Aorta (tissue), 5 donors: Measurements from ENCODE around the gene CCSER1. TPM values are rescaled to one million over a fixed set of nuclear protein-coding genes. Genes with fewer than 3 reads are reported as not detected.
A peak's percentile ranks its signal among the peaks of the same experiment; 100 is the strongest.
"Not testable (repeated sequence)": the region's sequence is repeated elsewhere in the genome, so short reads cannot be mapped to it uniquely, and the experiment has no call there.

ENCODE experiments used
- ATAC-seq: fragments of 200-7000 bp; cut with Tn5 transposase; one replicate; pipeline ENCODE4 v1.9.1; 2022; ENCODE audit warnings: moderate library complexity; ENCODE audit not compliant: low FRiP score
- DNase-seq, 2 donors: peaks; one replicate each; pipeline ENCODE4 v3.0.0-alpha.2; 2020
- H3K27ac ChIP-seq, 2 donors: one replicate each; pipeline ENCODE4 v1.5.1; 2013; ENCODE audit warnings: low read length in 2 of 2, mild to moderate bottlenecking in 2 of 2, moderate library complexity in 2 of 2, control low read depth in 1 of 2, inconsistent platforms in 1 of 2, low read depth in 1 of 2
- H3K27me3 ChIP-seq, 2 donors: one replicate each; pipeline ENCODE4 v1.6.1; 2013; ENCODE audit warnings: control low read depth in 1 of 2, low read length in 1 of 2, mild to moderate bottlenecking in 1 of 2, moderate library complexity in 1 of 2; ENCODE audit not compliant: insufficient read depth in 2 of 2, control insufficient read depth in 1 of 2
- H3K36me3 ChIP-seq, 2 donors: one replicate each; pipeline ENCODE4 v1.6.1; 2013; ENCODE audit warnings: control low read depth in 1 of 2, low read length in 1 of 2, mild to moderate bottlenecking in 1 of 2; ENCODE audit not compliant: insufficient read depth in 2 of 2, control insufficient read depth in 1 of 2
- H3K4me1 ChIP-seq, 2 donors: one replicate each; pipeline ENCODE4 v1.6.1; 2013; ENCODE audit warnings: low read length in 2 of 2, control low read depth in 1 of 2, mild to moderate bottlenecking in 1 of 2, moderate library complexity in 1 of 2; ENCODE audit not compliant: insufficient read depth in 2 of 2, control insufficient read depth in 1 of 2
- H3K4me3 ChIP-seq, 2 donors: one replicate each; pipeline ENCODE4 v1.5.1; 2013; ENCODE audit warnings: low read length in 2 of 2, control low read depth in 1 of 2, mild to moderate bottlenecking in 1 of 2
- H3K9me3 ChIP-seq: one replicate; pipeline ENCODE4 v1.6.1; 2013; ENCODE audit warnings: mild to moderate bottlenecking, low read length; ENCODE audit not compliant: control insufficient read depth
- WGBS, 2 donors: extraction: QIAGEN DNeasy Blood & Tissue Kit; methylation state at CpG; one replicate each; pipeline ENCODE4 v1.1.7; 2013; 5-methylcytosine and 5-hydroxymethylcytosine counted together
- intact Hi-C, 2 donors: fragments of 100-400 bp; cut with DNase I; formaldehyde crosslinking; loops; one replicate each; pipeline versions ENCODE4 v1.14.2 to v1.15.0; 2022
- polyA plus RNA-seq, 2 donors: library from polyadenylated mRNA; stranded (reverse); fragments of 200-250 nt; gene quantifications; one replicate each; pipeline ENCODE4 v1.2.3, GENCODE V29; 2013
- total RNA-seq, 2 donors: library from RNA; stranded (reverse); fragmentation: NEBNext Ultra II Directional; extraction: Animal tissue kit (Norgen Biotek cat#: 25700); gene quantifications; one replicate each; pipeline ENCODE4 v1.2.1, GENCODE V29; 2021
- donor health status: healthy with polysubstance abuse.
- donor health status: Bipolar disorder and iron deficiency.
- donor health status: DM: no; HTN: no; CAD: no.
- donor health status: DM: no; HTN: no; CAD: no.
- donor health status: DM: yes; HTN: yes; CAD: no.

The CCSER1 gene
- total and polyA plus RNA-seq, 4 donors, result 2.0 to 9.5 (median 9.3) TPM; not detected in 1

DNA sequence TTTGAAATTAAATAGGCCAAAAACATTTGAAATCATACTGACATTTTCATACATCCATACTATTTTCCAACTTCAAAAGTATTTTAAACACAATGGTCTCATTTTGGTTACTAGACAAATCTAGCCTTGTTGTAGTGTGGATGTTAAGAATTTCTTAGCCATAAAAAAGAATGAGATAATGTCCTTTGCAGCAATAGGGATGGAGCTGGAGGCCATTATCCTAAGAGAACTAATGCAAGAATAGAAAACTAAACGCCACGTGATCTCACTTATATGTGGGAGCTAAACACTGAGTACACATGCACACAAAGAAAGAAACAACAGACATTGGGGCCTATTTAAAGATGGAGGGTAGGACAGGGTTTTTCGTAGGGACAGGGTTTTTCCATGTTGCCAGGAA is 153.8 kb downstream of the CCSER1 start:
- intact Hi-C loops, result no loop called here
- no peaks in the 10 kb centered on the region for H3K36me3 ChIP-seq
- H3K27ac ChIP-seq, result no peak overlapping the region
- no peaks in the 10 kb centered on the region for H3K4me1 ChIP-seq
- DNase-seq, result no peak
- H3K27me3 ChIP-seq, result no peaks in the 10 kb centered on the region
- H3K9me3 ChIP-seq, result no peaks in the 10 kb centered on the region
- no peak for ATAC-seq
- no peak overlapping the region for H3K4me3 ChIP-seq
- 47 to 71% methylated on average over 3 of the region's 3 CpGs for WGBS, 2 donors

DNA sequence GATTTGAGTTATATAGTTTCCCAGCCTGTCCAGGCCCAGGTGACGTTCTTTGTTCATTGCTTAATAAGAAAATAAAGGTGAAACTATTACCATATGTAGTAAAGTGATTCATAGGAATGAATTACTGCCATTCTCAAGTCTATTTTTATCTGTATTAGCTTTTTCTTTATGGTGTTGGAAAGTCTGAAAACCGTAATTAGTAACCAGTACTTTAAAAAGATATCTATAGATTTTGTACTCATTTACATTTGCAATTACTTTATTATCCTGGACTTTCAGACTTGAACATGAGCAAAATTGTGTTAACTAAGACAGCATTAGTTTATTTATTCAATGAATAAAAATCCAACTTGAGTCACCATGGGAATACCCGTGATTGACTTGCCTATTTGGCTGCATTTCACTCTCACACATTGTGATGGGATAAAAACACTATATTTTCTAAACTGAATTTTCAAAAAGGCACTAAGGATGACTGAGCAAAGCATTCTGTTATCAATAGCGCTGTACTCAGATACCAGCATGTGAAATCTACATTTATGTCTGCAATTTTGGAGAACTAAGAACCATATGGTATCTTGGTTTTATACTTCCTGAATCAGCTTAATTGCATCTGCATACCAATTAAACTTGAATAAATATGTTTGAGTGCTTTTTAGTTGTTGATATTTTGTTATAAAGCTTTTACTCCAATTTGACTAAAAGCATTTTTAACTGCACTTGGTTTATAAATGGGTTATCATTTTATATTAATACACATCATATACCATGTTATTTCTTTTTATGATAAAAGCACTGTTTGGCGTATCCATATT is 154.6 kb downstream of the CCSER1 start:
- 72% methylated on average over 5 of the region's 5 CpGs for WGBS, 2 donors
- no peaks in the 10 kb centered on the region for H3K9me3 ChIP-seq
- no peaks in the 10 kb centered on the region for H3K4me1 ChIP-seq
- intact Hi-C loops, result no loop called here
- H3K36me3 ChIP-seq, result no peaks in the 10 kb centered on the region
- H3K27ac ChIP-seq, result no peak overlapping the region
- ATAC-seq (no peak), DNase-seq (no peak)
- H3K4me3 ChIP-seq, result no peak overlapping the region
- no peaks in the 10 kb centered on the region for H3K27me3 ChIP-seq

DNA sequence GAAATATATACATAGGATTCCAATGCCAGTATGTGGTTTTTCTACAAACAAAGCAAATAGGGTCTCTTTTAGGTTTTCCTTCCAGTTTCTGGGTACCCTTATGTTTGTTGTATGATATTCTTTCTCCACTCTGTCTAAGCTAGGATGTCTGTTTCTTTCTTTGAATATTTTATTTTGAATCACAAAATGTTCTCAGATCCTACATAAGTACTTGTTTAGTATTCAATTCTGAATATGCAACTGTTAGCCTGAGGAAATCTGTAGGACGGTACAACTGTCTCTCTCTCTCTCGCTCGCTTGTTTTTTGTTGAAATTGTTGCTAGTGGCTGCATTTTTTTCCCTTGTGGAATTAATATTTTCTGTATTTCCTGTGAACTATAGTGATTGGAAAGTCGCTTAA is 163.2 kb downstream of the CCSER1 start:
- 69 to 80% methylated on average over 4 of the region's 4 CpGs for WGBS, 2 donors
- no peak for DNase-seq

DNA sequence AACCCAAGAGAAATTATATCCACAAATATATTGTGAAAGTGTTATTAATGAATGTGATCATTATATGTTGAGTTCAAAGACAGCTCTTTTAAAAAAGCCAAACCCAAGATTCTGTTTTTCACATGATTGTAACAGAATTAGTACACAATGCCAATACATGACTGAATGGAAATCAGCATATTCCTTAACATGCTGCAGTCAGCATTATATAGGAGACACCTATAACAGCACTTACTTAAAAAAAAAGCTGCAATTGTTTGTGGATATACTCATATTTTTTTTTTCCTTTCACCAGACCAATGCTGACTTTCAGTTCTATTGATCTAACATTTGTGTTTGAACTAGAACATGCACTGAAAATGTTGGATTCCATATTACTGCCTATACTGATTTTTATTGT is 165.2 kb downstream of the CCSER1 start:
- no peaks in the 10 kb centered on the region for H3K36me3 ChIP-seq
- H3K4me1 ChIP-seq, result no peaks in the 10 kb centered on the region
- intact Hi-C loops, result no loop called here

More for the DNA sequence above, 163.2 kb downstream of the CCSER1 start:
- H3K36me3 ChIP-seq, result no peaks in the 10 kb centered on the region
- no peak overlapping the region for H3K4me3 ChIP-seq
- no peaks in the 10 kb centered on the region for H3K9me3 ChIP-seq
- intact Hi-C loops, result no loop called here
- no peaks in the 10 kb centered on the region for H3K4me1 ChIP-seq
- H3K27ac ChIP-seq, result no peak overlapping the region
- no peak for ATAC-seq
- H3K27me3 ChIP-seq, result no peaks in the 10 kb centered on the region

DNA sequence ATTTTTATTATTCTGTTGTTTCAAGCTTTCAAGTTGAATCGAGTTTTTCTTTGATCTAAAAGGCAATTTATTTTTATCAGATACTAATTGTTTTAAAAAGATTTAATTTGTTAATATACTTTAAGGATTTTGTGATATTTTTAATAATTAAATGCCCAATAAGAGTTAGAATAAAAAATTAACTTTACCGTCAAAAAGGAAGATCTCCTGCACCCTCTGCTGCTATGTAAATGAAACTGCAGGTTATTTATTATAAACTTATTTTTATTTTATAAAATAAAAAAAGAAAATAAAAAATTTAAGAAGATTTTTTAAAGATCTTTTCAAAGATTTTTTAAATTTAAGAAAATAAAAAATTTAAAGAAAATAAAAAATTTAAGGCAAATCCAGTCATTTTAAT is 166.1 kb downstream of the CCSER1 start:
- Histone ChIP-seq H3K36me3 (no peaks in the 10 kb centered on the region), H3K27me3 (no peaks in the 10 kb centered on the region), H3K4me1 (no peaks in the 10 kb centered on the region), H3K27ac (no peak overlapping the region), H3K9me3 (no peaks in the 10 kb centered on the region), H3K4me3 (no peak overlapping the region)
- intact Hi-C loops, result no loop called here
- 18 to 20% methylated on average over 2 of the region's 2 CpGs for whole genome bisulfite sequencing, 2 donors
- no peak for DNase-seq
- no peak for ATAC-seq

More for the DNA sequence above, 165.2 kb downstream of the CCSER1 start:
- H3K27ac ChIP-seq, result no peak overlapping the region
- no peaks in the 10 kb centered on the region for H3K27me3 ChIP-seq
- ATAC-seq (no peak), DNase-seq (no peak)
- no peak overlapping the region for H3K4me3 ChIP-seq
- H3K9me3 ChIP-seq, result no peaks in the 10 kb centered on the region

DNA sequence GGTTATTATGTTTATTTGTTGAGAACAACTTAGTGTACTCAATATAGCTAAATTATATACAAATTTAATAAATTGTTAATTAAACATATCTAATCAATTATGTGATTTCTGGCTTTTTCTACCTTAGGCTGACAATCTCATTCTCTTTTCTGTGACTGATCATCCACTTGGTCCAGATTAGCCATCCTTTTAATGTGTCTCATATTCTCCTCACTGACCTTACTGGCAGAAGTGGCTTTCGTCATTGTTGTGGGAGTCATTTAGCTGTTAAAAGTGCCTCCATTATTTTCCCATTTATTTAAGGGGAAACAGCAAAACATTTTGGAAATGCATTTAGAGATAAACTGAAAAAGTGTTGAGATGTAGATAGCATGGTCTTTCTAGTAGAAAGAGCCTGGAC is 172.2 kb downstream of the CCSER1 start:
- ATAC-seq (no peak), DNase-seq (no peak)
- Histone ChIP-seq H3K36me3 (no peaks in the 10 kb centered on the region), H3K4me3 (no peak overlapping the region), H3K9me3 (no peaks in the 10 kb centered on the region), H3K27me3 (no peaks in the 10 kb centered on the region), H3K27ac (no peak overlapping the region), H3K4me1 (no peaks in the 10 kb centered on the region)
- WGBS, 2 donors, result 73 to 76% methylated on average over 1 of the region's 1 CpG
- intact Hi-C loops, result no loop called here

DNA sequence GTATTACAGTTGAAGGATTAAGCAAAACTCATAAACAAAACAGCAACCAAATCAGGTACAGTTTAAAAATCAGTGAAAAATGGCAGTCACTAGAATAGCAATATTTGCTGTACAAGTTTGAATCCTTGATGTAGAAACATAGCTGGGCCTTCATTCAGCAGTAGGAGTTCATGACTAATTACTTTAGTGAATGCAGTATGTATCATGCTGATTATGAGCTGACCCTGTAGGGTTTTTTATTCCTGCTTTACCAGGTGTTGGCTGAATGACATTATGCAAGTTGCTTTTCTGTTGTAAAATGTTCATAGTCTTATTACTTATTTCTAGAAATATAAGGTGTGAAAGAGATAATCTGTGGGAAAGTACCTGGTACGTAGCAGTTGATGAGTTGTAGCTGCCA is 179.6 kb downstream of the CCSER1 start:
- DNase-seq, result no peak
- Histone ChIP-seq H3K4me3 (no peak overlapping the region), H3K27ac (no peak overlapping the region), H3K9me3 (no peaks in the 10 kb centered on the region), H3K36me3 (no peaks in the 10 kb centered on the region), H3K27me3 (no peaks in the 10 kb centered on the region), H3K4me1 (no peaks in the 10 kb centered on the region)
- intact Hi-C loops, result no loop called here
- 81 to 95% methylated on average over 1 of the region's 1 CpG for WGBS, 2 donors
- ATAC-seq, result no peak

DNA sequence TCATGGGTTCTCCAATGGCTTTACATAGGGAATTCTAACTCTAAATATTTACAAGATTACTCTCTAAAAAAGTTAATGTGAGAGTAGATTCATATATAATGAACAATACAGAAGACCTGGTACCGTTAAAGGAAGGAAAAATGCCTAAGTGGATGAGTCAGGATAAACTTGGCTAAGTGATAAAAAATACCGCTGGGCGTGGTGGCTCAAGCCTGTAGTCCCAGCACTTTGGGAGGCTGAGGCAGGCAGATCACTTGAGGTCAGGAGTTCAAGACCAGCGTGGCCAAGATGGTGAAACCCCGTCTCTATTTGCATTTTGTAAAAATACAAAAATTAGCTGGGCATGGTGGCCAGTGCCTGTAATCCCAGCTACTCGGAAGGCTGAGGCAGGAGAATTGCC is 189.9 kb downstream of the CCSER1 start:
- DNase-seq, H3K4me1 ChIP-seq, ATAC-seq, H3K27me3 ChIP-seq, H3K27ac ChIP-seq, H3K36me3 ChIP-seq, H3K4me3 ChIP-seq, H3K9me3 ChIP-seq, intact Hi-C loops: not testable (repeated sequence)
- WGBS, 2 donors, result 88 to 89% methylated on average over 6 of the region's 6 CpGs

DNA sequence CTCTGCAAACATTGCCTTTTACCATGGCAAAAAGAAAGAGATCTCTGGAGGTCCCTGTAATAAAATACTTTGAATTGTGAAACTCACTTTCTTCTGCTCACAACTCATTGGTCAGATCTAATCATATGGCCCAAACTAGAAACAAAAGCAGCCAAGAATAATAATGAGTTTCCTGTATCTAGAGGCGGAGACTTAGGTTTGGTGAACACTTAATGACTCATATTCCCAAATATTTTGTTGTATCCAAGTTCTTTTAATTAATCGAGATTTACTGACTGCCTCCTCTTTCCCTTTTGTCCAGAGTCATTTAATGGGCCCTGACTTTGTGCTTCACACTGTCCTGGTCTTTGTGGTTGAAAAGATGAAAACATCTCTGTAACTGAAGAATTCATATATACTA is 190.6 kb downstream of the CCSER1 start:
- H3K4me3 ChIP-seq, result no peak overlapping the region
- H3K27ac ChIP-seq, result no peak overlapping the region
- DNase-seq (no peak), ATAC-seq (peak; percentile 78)
- H3K4me1 ChIP-seq, result no peaks in the 10 kb centered on the region
- H3K27me3 ChIP-seq, result no peaks in the 10 kb centered on the region
- intact Hi-C loops, result no loop called here
- 8 to 13% methylated on average over 2 of the region's 2 CpGs for WGBS, 2 donors
- no peaks in the 10 kb centered on the region for H3K36me3 ChIP-seq
- H3K9me3 ChIP-seq, result no peaks in the 10 kb centered on the region
